ENCODE data around the gene CEP164.

CEP164 gene

GRCh38 chr11:117442049-117442868, 114.6 kb downstream of the CEP164 start:
- POLR2A ChIA-PET, result no interaction called here
- no peak for DNase-seq (ENCODE audit: extremely low spot score)
- no peak for TF ChIP-seq CTCF (IDR thresholded peaks at IDR 0.05; ENCODE audit: control extremely low read depth, extremely low read depth, low read depth, missing control alignments)
- CTCF ChIA-PET, result interaction anchor here (0.9 to 4.3 kb wide), 9 partner anchors 10 to 463 kb away, joined by 3 to 25 read pairs (median 5); no protein-coding TSS in a partner anchor

- no peak for DNase-seq (ENCODE audit: extremely low spot score)
- CTCF ChIA-PET, result interaction anchor here (0.6 to 4.3 kb wide), 17 partner anchors 9 to 610 kb away, joined by 3 to 25 read pairs (median 5); no protein-coding TSS in a partner anchor
- POLR2A ChIA-PET, result no interaction called here
- TF ChIP-seq CTCF (IDR thresholded peaks at IDR 0.05; ENCODE audit: control extremely low read depth, extremely low read depth, low read depth, missing control alignments), result no peak
Observed at GRCh38 chr11:117442869-117443239, 115.2 kb downstream of the CEP164 start.

GRCh38 chr11:117443266-117444186, 115.9 kb downstream of the CEP164 start:
- peak; percentile 66 for DNase-seq (ENCODE audit: extremely low spot score)
- peak; percentile 58 for TF ChIP-seq CTCF (IDR thresholded peaks at IDR 0.05; ENCODE audit: control extremely low read depth, extremely low read depth, low read depth, missing control alignments)
- ChIA-PET CTCF (interaction anchor here (0.6 to 4.3 kb wide), 21 partner anchors 9 to 610 kb away, joined by 3 to 25 read pairs (median 4); no protein-coding TSS in a partner anchor), POLR2A (no interaction called here)

- TF ChIP-seq CTCF (IDR thresholded peaks at IDR 0.05; ENCODE audit: control extremely low read depth, extremely low read depth, low read depth, missing control alignments), result no peak
- POLR2A ChIA-PET, result no interaction called here
- no peak for DNase-seq (ENCODE audit: extremely low spot score)
- CTCF ChIA-PET, result interaction anchor here (0.8 to 4.3 kb wide), 17 partner anchors 8 to 609 kb away, joined by 3 to 25 read pairs (median 5); no protein-coding TSS in a partner anchor
Observed at GRCh38 chr11:117444256-117444655, 116.6 kb downstream of the CEP164 start.

- POLR2A ChIA-PET, result no interaction called here
Observed at GRCh38 chr11:117444711-117445658, 117.3 kb downstream of the CEP164 start.

More at GRCh38 chr11:117444711-117445658, 117.3 kb downstream of the CEP164 start:
- CTCF ChIA-PET, result interaction anchor here (0.8 to 4.3 kb wide), 10 partner anchors 11 to 372 kb away, joined by 3 to 25 read pairs (median 7); no protein-coding TSS in a partner anchor
- no peak for TF ChIP-seq CTCF (IDR thresholded peaks at IDR 0.05; ENCODE audit: control extremely low read depth, extremely low read depth, low read depth, missing control alignments)
- DNase-seq (ENCODE audit: extremely low spot score), result no peak
